ENCODE data around the gene LHPP. TPM values are rescaled to one million over a fixed set of nuclear protein-coding genes. Genes with fewer than 3 reads are reported as not detected.

Gene LHPP
- total RNA-seq, 1 donor from 2014 or later, result 6.0 TPM

DNA sequence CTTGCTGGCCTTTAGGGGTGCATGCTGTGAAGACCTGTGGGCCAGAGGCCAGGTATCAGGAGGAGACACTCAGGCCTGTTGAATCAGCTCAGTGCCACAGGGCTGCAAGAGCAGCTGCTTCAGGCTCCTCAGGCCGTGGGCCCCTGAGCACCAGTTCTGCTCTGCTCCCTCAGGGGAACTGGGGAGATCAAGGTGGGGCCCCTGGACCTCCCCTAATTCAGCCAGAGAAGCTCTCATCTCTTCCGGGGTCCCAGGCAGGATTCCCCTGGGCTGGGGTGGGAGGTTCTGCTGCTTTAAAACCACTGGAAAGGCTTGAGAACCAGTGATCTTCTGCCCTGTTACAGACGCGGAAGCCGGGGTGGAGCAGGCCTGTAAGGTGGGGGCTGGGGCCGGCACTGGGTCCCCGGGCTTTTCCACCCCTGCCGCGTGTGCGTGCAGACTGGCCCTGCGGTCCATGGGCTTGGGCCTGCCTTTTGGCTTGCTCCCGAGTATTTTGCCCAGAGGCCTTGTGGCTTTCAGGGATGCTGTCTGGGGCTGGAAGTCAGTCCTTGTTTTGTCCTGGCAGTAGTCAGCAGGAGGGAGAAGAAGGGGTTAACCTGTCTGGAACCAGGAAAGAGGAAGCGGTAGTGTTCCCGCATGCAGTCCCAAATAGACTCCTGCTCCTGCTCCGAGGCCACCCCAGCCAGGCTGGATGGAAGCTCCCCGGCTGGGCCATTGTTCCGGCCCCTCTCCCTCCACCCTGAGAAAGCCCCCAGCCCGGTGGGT lies 74.3 kb downstream of the LHPP start:
- no peak for DNase-seq
- Mint-ChIP-seq H3K9me3 (ENCODE audit: unreplicated experiment) (peaks cover 2% of the 10 kb centered on the region), H3K4me3 (ENCODE audit: unreplicated experiment) (no peak overlapping the region), H3K27ac (ENCODE audit: unreplicated experiment) (no peak overlapping the region), H3K36me3 (ENCODE audit: unreplicated experiment) (no peaks in the 10 kb centered on the region), H3K4me1 (ENCODE audit: low read depth, unreplicated experiment) (peaks cover 2% of the 10 kb centered on the region), H3K27me3 (ENCODE audit: unreplicated experiment) (peaks cover 3% of the 10 kb centered on the region)
- TF ChIP-seq, protein P1, sequence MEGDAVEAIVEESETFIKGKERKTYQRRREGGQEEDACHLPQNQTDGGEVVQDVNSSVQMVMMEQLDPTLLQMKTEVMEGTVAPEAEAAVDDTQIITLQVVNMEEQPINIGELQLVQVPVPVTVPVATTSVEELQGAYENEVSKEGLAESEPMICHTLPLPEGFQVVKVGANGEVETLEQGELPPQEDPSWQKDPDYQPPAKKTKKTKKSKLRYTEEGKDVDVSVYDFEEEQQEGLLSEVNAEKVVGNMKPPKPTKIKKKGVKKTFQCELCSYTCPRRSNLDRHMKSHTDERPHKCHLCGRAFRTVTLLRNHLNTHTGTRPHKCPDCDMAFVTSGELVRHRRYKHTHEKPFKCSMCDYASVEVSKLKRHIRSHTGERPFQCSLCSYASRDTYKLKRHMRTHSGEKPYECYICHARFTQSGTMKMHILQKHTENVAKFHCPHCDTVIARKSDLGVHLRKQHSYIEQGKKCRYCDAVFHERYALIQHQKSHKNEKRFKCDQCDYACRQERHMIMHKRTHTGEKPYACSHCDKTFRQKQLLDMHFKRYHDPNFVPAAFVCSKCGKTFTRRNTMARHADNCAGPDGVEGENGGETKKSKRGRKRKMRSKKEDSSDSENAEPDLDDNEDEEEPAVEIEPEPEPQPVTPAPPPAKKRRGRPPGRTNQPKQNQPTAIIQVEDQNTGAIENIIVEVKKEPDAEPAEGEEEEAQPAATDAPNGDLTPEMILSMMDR (IDR thresholded peaks at IDR 0.05; ENCODE audit: partially characterized antibody, unreplicated experiment), result no peak

DNA sequence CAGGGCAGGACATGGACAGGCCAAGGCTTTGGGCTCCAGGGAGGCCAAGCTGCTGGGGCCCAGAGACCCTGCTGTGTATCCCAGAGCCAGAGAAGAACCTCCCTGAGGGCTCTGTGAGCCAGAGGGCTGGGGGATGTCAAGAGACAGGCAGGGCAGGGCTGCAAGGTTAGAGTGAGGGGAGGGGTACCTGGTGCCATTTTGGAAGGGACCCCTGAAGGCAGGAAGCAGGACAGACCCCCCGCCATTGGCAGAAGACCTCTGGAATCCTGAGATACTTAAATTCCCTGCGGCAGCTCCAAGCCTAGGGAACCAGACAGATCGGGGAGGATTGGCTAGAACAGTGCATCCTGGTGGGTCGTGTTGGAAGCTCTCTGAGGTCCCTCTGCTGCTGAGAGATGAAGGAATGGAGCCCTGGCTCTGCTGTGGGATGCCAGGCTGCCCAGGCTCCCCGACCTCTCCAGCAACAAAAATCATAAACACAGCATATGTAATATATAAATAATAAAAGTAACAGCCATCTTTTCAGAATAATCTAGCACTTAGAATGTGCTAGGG lies 75.0 kb downstream of the LHPP start:
- H3K36me3 Mint-ChIP-seq (ENCODE audit: unreplicated experiment), result no peaks in the 10 kb centered on the region
- TF ChIP-seq, protein P1 (IDR thresholded peaks at IDR 0.05; ENCODE audit: partially characterized antibody, unreplicated experiment), result no peak
- DNase-seq, result no peak
- no peaks in the 10 kb centered on the region for H3K9me3 Mint-ChIP-seq (ENCODE audit: unreplicated experiment)
- H3K27me3 Mint-ChIP-seq (ENCODE audit: unreplicated experiment), result peaks cover 1% of the 10 kb centered on the region
- no peak overlapping the region for H3K27ac Mint-ChIP-seq (ENCODE audit: unreplicated experiment)
- no peak overlapping the region for H3K4me3 Mint-ChIP-seq (ENCODE audit: unreplicated experiment)
- peaks cover 2% of the 10 kb centered on the region for H3K4me1 Mint-ChIP-seq (ENCODE audit: low read depth, unreplicated experiment)

DNA sequence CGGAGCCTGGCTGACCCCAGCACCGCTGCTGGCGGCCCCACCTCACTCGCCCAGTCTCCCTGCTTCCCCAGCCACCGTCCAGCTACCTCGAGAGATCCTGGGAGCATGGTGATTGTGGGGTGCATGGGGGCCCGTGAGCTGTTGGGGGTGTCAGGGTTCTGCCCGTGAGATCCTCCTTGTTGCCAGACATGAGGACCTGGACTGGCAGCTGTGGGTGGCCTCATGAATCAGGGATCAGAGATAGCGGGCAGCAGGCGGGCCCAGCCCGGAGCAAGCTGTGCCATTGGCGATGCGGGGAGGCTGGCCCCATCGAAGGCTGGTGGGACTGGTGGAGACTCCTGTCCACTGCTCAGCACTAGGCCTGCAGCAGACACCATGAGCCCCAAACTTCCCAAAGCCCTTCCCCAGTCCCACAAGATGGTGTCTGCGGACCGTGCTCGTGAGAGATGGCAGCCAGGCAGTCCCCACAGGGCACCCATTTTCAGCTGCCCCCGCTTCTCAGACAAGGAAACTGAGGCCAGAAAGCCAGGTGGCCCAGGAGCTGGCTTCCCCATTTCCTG lies 75.6 kb downstream of the LHPP start:
- no peaks in the 10 kb centered on the region for H3K36me3 Mint-ChIP-seq (ENCODE audit: unreplicated experiment)
- TF ChIP-seq, protein P1 (IDR thresholded peaks at IDR 0.05; ENCODE audit: partially characterized antibody, unreplicated experiment), result no peak

DNA sequence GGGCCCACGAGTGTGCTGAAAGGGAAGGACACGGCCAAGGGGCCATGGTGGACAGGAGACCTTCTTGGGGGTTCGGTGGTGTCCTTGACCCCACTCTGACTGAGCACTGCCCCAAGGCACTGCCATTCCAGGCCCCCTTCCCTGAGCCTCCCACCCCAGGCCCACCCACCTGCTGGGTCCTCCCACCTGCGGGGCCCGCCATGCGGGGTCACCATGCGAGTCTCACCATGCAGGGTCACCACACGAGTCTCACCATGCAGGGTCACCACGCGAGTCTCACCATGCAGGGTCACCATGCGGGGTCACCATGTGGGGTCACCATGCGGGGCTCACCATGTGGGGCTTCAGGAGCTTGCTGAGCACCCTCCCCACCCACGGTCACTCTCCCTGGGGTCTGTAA lies 76.3 kb downstream of the LHPP start:
- peaks cover 2% of the 10 kb centered on the region for H3K4me1 Mint-ChIP-seq (ENCODE audit: low read depth, unreplicated experiment)

More for the DNA sequence above, 75.6 kb downstream of the LHPP start:
- H3K27ac Mint-ChIP-seq (ENCODE audit: unreplicated experiment), result no peak overlapping the region
- DNase-seq, result no peak
- peaks cover 2% of the 10 kb centered on the region for H3K4me1 Mint-ChIP-seq (ENCODE audit: low read depth, unreplicated experiment)
- no peak overlapping the region for H3K4me3 Mint-ChIP-seq (ENCODE audit: unreplicated experiment)
- H3K27me3 Mint-ChIP-seq (ENCODE audit: unreplicated experiment), result peaks cover 1% of the 10 kb centered on the region
- H3K9me3 Mint-ChIP-seq (ENCODE audit: unreplicated experiment), result no peaks in the 10 kb centered on the region

More for the DNA sequence above, 76.3 kb downstream of the LHPP start:
- no peak overlapping the region for H3K4me3 Mint-ChIP-seq (ENCODE audit: unreplicated experiment)
- no peak overlapping the region for H3K27ac Mint-ChIP-seq (ENCODE audit: unreplicated experiment)
- no peaks in the 10 kb centered on the region for H3K36me3 Mint-ChIP-seq (ENCODE audit: unreplicated experiment)
- peaks cover 1% of the 10 kb centered on the region for H3K27me3 Mint-ChIP-seq (ENCODE audit: unreplicated experiment)
- H3K9me3 Mint-ChIP-seq (ENCODE audit: unreplicated experiment), result no peaks in the 10 kb centered on the region
- TF ChIP-seq, protein P1 (IDR thresholded peaks at IDR 0.05; ENCODE audit: partially characterized antibody, unreplicated experiment), result no peak
- DNase-seq, result no peak
